GM21737 (cell line): ENCODE data around the gene RBP3.

ENCODE experiments used
- ATAC-seq: cut with Tn5 transposase; IDR thresholded peaks from one replicate; pipeline ENCODE4 v1.9.1; 2021; ENCODE audit warnings: mild to moderate bottlenecking, moderate library complexity; ENCODE audit not compliant: unreplicated experiment

Gene RBP3

GRCh38 chr10:47335906-47336305, 12.3 kb upstream of the RBP3 start:
- ATAC-seq, result no peak

- no peak for ATAC-seq
Observed at GRCh38 chr10:47336387-47337134, 11.6 kb upstream of the RBP3 start.

- no peak for ATAC-seq
Observed at GRCh38 chr10:47337310-47337709, 10.9 kb upstream of the RBP3 start.

- no peak for ATAC-seq
Observed at GRCh38 chr10:47339186-47339735, 8.9 kb upstream of the RBP3 start.

- ATAC-seq, result no peak
Observed at GRCh38 chr10:47339759-47340607, 8.2 kb upstream of the RBP3 start.

GRCh38 chr10:47340608-47341170, 7.5 kb upstream of the RBP3 start:
- no peak for ATAC-seq

- no peak for ATAC-seq
Observed at GRCh38 chr10:47344996-47345870, 2.9 kb upstream of the RBP3 start.

- no peak for ATAC-seq
Observed at GRCh38 chr10:47346581-47347302, 1.4 kb upstream of the RBP3 start.

- no peak for ATAC-seq
Observed at GRCh38 chr10:47347303-47347675, 874 bp upstream of the RBP3 start.

GRCh38 chr10:47348661-47349470, 703 bp downstream of the RBP3 start:
- ATAC-seq, result no peak

- no peak for ATAC-seq
Observed at GRCh38 chr10:47349516-47349915, 1.4 kb downstream of the RBP3 start.

- no peak for ATAC-seq
Observed at GRCh38 chr10:47349941-47350371, 1.8 kb downstream of the RBP3 start.

GRCh38 chr10:47350671-47351640, 2.8 kb downstream of the RBP3 start:
- ATAC-seq, result no peak

GRCh38 chr10:47351899-47352815, 4.0 kb downstream of the RBP3 start:
- no peak for ATAC-seq

GRCh38 chr10:47353351-47353750, 5.2 kb downstream of the RBP3 start:
- ATAC-seq, result no peak

GRCh38 chr10:47354165-47354564, 6.0 kb downstream of the RBP3 start:
- no peak for ATAC-seq

- ATAC-seq, result no peak
Observed at GRCh38 chr10:47354900-47355299, 6.7 kb downstream of the RBP3 start.
